Measurements from ENCODE around the gene GRIK5. TPM values are rescaled to one million over a fixed set of nuclear protein-coding genes. Genes with fewer than 3 reads are reported as not detected.
A peak's percentile ranks its signal among the peaks of the same experiment; 100 is the strongest.

GRIK5 gene
- total RNA-seq, 1 donor from 2014 or later = 0.09 TPM

DNA sequence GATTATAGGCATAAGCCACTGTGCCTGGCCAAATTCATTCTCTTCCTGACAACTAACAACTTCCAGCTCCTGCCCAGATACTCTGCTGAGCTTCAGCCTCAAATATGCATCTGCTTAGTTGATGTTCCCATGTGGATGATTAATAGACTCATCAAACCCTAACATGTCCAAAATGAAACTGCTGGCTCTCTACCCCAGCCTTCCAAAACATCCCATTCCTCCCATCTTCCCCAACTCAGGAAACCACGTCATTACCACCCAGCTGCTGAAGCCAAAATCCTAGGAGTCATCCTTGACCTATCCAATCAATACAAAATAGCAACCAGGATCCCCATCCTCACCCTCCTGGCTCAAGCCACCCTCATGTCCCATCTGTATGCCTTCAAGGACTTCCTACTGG, 41.4 kb upstream of the GRIK5 start:
- DNase-seq (no peak), ATAC-seq (ENCODE audit: low read depth) (no peak)
- Mint-ChIP-seq H3K27ac (peak overlapping the region; percentile 96), H3K4me1 (peaks cover 82% of the 10 kb centered on the region), H3K4me3 (peak overlapping the region; percentile 41), H3K9me3 (no peaks in the 10 kb centered on the region), H3K27me3 (no peaks in the 10 kb centered on the region), H3K36me3 (ENCODE audit: low read depth) (peaks cover 89% of the 10 kb centered on the region)
- CTCF ChIA-PET = interaction anchor here (1.2 to 13.4 kb wide), 2 partner anchors 18 to 168 kb away, joined by 4 to 426 read pairs; partner anchors contain the start of gene POU2F2
- intact Hi-C loops (cut with micrococcal nuclease) = loop anchor here (5.0 kb wide), 1 partner anchor 91 kb away; no protein-coding TSS in a partner anchor
- POLR2A ChIA-PET = interaction anchor here (0.6 to 24.6 kb wide), 3 partner anchors 16 to 26 kb away, joined by 3 to 1230 read pairs (median 3); partner anchors contain the start of gene POU2F2
- TF ChIP-seq, protein P1, sequence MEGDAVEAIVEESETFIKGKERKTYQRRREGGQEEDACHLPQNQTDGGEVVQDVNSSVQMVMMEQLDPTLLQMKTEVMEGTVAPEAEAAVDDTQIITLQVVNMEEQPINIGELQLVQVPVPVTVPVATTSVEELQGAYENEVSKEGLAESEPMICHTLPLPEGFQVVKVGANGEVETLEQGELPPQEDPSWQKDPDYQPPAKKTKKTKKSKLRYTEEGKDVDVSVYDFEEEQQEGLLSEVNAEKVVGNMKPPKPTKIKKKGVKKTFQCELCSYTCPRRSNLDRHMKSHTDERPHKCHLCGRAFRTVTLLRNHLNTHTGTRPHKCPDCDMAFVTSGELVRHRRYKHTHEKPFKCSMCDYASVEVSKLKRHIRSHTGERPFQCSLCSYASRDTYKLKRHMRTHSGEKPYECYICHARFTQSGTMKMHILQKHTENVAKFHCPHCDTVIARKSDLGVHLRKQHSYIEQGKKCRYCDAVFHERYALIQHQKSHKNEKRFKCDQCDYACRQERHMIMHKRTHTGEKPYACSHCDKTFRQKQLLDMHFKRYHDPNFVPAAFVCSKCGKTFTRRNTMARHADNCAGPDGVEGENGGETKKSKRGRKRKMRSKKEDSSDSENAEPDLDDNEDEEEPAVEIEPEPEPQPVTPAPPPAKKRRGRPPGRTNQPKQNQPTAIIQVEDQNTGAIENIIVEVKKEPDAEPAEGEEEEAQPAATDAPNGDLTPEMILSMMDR (IDR thresholded peaks at IDR 0.05) = no peak

DNA sequence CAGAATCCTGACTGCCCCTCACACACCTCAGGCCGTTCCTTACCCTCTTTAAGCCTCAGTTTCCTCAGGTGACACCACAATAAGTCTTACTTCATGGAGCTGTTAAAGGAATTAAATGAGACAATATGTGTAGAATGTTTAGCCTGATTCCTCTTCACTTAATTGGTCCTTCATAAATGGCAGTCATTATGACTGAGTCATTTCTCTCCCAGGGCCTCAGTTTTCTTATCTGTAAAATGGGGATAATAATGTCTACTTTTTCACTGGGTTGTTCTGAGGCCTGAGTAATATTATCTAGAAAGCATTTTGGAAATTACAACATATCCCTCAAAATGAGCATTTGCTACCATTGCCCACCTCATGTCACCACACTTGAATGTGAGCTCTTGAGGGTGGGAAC, 40.7 kb upstream of the GRIK5 start:
- Mint-ChIP-seq H3K4me3 (no peak overlapping the region), H3K9me3 (no peaks in the 10 kb centered on the region), H3K4me1 (peaks cover 76% of the 10 kb centered on the region), H3K27ac (peak overlapping the region; percentile 96), H3K27me3 (no peaks in the 10 kb centered on the region), H3K36me3 (ENCODE audit: low read depth) (peaks cover 89% of the 10 kb centered on the region)
- TF ChIP-seq, protein P1 (IDR thresholded peaks at IDR 0.05) = no peak
- ChIA-PET CTCF (interaction anchor here (1.2 to 13.4 kb wide), 3 partner anchors 19 to 169 kb away, joined by 4 to 426 read pairs (median 8); partner anchors contain the start of gene POU2F2), POLR2A (interaction anchor here (0.5 to 24.6 kb wide), 4 partner anchors 17 to 200 kb away, joined by 3 to 1230 read pairs (median 4); partner anchors contain the start of gene POU2F2)
- ATAC-seq (ENCODE audit: low read depth) (no peak), DNase-seq (no peak)
- intact Hi-C loops (cut with micrococcal nuclease) = loop anchor here (5.0 kb wide), 1 partner anchor 92 kb away; no protein-coding TSS in a partner anchor

DNA sequence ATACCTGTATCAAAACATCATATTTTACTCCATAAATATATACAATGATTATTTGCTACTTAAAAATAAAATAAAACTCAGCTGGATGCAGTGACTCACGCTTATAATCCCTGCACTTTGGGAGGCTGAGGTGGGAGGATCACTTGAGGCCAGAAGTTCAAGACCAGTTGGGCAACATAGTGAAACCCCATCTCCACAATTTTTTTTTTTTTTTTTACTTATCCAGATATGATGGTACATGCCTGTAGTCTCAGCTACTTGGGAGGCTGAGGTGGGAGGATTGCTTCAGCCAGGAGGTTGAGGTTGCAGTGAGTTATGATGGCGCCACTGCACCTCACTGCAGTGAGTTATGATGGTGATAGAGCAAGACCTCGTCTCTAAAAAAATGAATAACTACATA, 39.9 kb upstream of the GRIK5 start:
- ATAC-seq (ENCODE audit: low read depth) = no peak
- H3K27me3 Mint-ChIP-seq = no peaks in the 10 kb centered on the region
- DNase-seq = no peak
- intact Hi-C loops (cut with micrococcal nuclease) = loop anchor here (5.0 kb wide), 1 partner anchor 92 kb away; no protein-coding TSS in a partner anchor
- POLR2A ChIA-PET = interaction anchor here (0.6 to 24.6 kb wide), 4 partner anchors 8 to 132 kb away, joined by 5 to 1230 read pairs (median 8); partner anchors contain the start of gene POU2F2
- TF ChIP-seq, protein P1 (IDR thresholded peaks at IDR 0.05) = no peak
- H3K4me3 Mint-ChIP-seq = no peak overlapping the region
- CTCF ChIA-PET = interaction anchor here (0.6 to 13.4 kb wide), 4 partner anchors 20 to 194 kb away, joined by 3 to 426 read pairs (median 6); partner anchors contain the start of gene POU2F2
- no peak overlapping the region for H3K27ac Mint-ChIP-seq
- H3K36me3 Mint-ChIP-seq (ENCODE audit: low read depth) = peaks cover 89% of the 10 kb centered on the region
- peaks cover 76% of the 10 kb centered on the region for H3K4me1 Mint-ChIP-seq
- H3K9me3 Mint-ChIP-seq = no peaks in the 10 kb centered on the region

DNA sequence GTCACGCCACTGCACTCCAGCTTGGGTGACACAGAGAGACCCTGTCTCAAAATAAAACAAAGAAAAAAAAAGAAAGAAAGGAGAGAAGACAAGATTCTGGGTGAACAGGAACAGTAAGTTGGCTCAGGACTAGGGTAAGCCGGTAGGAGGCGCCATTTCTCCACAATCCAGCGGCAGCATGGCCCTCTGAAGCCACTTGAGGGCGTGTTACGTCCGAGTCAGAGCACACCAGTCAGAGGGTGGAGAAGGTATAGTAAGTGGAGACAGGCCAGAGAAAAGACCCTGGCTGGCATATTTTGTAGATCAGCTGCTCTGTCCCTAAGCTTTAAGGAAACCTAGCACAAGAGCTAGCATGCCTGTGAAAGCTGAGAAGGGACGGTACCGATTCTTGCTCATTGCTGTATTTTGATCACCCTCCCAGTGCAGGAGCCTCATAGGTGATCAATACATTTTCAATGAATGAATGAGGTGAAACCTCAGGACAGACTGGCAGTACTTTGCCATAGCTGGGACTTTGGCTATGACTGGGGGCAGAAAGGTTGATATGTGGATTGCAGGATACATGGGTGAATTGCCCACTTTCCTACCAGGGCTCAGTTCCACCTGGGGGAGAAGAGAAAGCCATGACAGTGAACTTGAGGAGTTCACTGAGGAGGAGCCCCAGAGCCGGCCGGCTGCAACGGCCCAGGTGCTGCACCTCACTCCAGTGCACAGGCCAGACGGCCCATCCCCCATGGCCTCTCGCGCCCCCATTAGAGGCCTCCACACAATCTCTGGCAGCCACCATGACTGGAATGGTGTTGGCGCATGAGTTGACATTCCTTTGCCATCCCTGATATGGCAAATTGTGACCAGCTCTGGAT, 38.8 kb upstream of the GRIK5 start:
- TF ChIP-seq, protein P1 (IDR thresholded peaks at IDR 0.05) = peak; percentile 99
- ATAC-seq (ENCODE audit: low read depth) = peak; percentile 92
- Mint-ChIP-seq H3K4me3 (peak overlapping the region; percentile 47), H3K36me3 (ENCODE audit: low read depth) (peaks cover 89% of the 10 kb centered on the region), H3K4me1 (peaks cover 69% of the 10 kb centered on the region), H3K9me3 (no peaks in the 10 kb centered on the region), H3K27ac (peak overlapping the region; percentile 81), H3K27me3 (no peaks in the 10 kb centered on the region)
- DNase-seq = peak; percentile 76
- ChIA-PET POLR2A (interaction anchor here (0.6 to 24.6 kb wide), 7 partner anchors 10 to 162 kb away, joined by 3 to 1230 read pairs (median 5); partner anchors contain the start of gene POU2F2), CTCF (interaction anchor here (0.6 to 13.4 kb wide), 20 partner anchors 9 to 324 kb away, joined by 3 to 426 read pairs (median 4); partner anchors contain the start of genes CIC, POU2F2 and ZNF526)
- intact Hi-C loops (cut with micrococcal nuclease) = loop anchor here (1.0 kb wide), 8 partner anchors 10 to 217 kb away; partner anchors contain the start of genes MEGF8 and POU2F2

Data from activated B cell treated with CpG ODN at 0.5 μM for 24 hours (primary cell).